A549 (cell line): ENCODE data around the gene ACVR2A.

Experiments
- CEBPB ChIP-seq, 2 experiments: fragments of >200 bp in 1 of 2; sonication (Bioruptor Twin) in 1 of 2; formaldehyde crosslinking in 1 of 2; IDR thresholded peaks; 2 replicates each; pipeline ENCODE4 v1.6.1; 2012 to 2016
- EP300 ChIP-seq, 2 experiments: fragments of >200 bp; sonication (Bioruptor Twin); formaldehyde crosslinking; IDR thresholded peaks; 2 replicates in 1 of 2; 3 replicates in 1 of 2; pipeline ENCODE4 v1.6.1; 2016 to 2017
- ESRRA ChIP-seq: fragments of 150-350 bp; IDR thresholded peaks from 2 replicates; pipeline ENCODE4 v1.6.1; 2014; ENCODE audit warnings: mild to moderate bottlenecking, low read length, borderline replicate concordance
- GATA3 ChIP-seq: IDR thresholded peaks from 2 replicates; pipeline ENCODE4 v1.6.1; 2012; ENCODE audit warnings: borderline replicate concordance
- HDAC2 ChIP-seq: fragments of 200-600 bp; sonication (generic); IDR thresholded peaks from 2 replicates; pipeline ENCODE4 v1.6.1; 2016
- HEYL ChIP-seq: fragments of 250-450 bp; sonication (Bioruptor Pico); IDR thresholded peaks from 2 replicates; pipeline ENCODE4 v1.8.0; 2021; ENCODE audit warnings: mild to moderate bottlenecking, moderate library complexity
- MAX ChIP-seq: IDR thresholded peaks from 2 replicates; pipeline ENCODE4 v1.6.1; 2012
- MAZ ChIP-seq: fragments of 150-350 bp; IDR thresholded peaks from 2 replicates; pipeline ENCODE4 v1.6.1; 2014; ENCODE audit warnings: antibody characterized with exemption, low read depth, low read length, borderline replicate concordance
- POLR2A ChIP-seq: IDR thresholded peaks from 2 replicates; pipeline ENCODE4 v1.6.1; 2012; ENCODE audit warnings: mild to moderate bottlenecking, low read length
- TF ChIP-seq, protein P1 (sequence below): fragments of >200 bp; sonication (Bioruptor Twin); formaldehyde crosslinking; IDR thresholded peaks from 3 replicates; pipeline ENCODE4 v1.5.1; 2016

DNA sequence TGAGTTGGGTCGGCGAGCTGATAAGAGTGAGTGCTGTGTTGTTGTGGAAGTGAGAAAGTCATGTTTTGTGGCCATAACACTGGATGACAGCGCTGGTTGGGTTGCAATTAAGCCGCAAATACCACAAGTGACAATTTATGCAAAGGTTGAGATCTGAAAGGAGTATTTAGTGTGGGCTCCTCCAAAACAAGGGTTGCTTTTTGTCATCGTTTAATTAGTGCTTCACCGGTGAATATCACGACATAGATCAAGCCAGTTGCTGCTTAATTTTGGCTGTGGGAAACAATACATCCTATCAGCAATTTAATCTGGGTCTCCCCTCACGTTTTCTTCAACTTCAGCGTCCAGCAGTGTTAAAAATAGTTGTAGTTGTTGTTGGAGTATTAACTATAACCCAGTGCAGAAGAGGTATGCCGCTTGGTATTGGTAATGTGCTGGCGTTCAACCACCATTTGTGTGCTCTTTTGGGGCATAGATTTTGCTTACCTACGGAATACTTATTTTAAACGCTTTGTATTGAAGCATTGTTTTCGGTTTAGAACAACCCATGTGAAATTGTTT lies 662 bp downstream of the ACVR2A start:
- TF ChIP-seq, protein P1, sequence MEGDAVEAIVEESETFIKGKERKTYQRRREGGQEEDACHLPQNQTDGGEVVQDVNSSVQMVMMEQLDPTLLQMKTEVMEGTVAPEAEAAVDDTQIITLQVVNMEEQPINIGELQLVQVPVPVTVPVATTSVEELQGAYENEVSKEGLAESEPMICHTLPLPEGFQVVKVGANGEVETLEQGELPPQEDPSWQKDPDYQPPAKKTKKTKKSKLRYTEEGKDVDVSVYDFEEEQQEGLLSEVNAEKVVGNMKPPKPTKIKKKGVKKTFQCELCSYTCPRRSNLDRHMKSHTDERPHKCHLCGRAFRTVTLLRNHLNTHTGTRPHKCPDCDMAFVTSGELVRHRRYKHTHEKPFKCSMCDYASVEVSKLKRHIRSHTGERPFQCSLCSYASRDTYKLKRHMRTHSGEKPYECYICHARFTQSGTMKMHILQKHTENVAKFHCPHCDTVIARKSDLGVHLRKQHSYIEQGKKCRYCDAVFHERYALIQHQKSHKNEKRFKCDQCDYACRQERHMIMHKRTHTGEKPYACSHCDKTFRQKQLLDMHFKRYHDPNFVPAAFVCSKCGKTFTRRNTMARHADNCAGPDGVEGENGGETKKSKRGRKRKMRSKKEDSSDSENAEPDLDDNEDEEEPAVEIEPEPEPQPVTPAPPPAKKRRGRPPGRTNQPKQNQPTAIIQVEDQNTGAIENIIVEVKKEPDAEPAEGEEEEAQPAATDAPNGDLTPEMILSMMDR = no peak
- TF ChIP-seq POLR2A (no peak), HDAC2 (no peak), GATA3 (no peak), HEYL (CRISPR knock-in tag) (no peak), CEBPB (IDR thresholded peaks at IDR 0.05) (no peak), ESRRA (no peak), EP300 (IDR thresholded peaks at IDR 0.05) (no peak), MAX (no peak), MAZ (no peak)
